Endothelial cell of umbilical vein (primary cell): Measurements from ENCODE around the gene EHD1. TPM values are rescaled to one million over a fixed set of nuclear protein-coding genes. Genes with fewer than 3 reads are reported as not detected.

Source experiments
- BruUV-seq: library from RNA; stranded (reverse); fragments of 400-500 nt; replicated peaks from 2 replicates; lab custom pipeline; 2021; lab: Mats Ljungman, UMichigan
- CTCF ChIA-PET: fragments of 300-600, 350-600 bp; sonication (Branson Sonifier 250); formaldehyde crosslinking; loops from one replicate; lab custom pipeline; 2021; ENCODE audit warnings: antibody characterized with exemption, inconsistent platforms; lab: Charles Lee
- POLR2A ChIA-PET: fragments of 300-600, 350-600 bp; sonication (Branson Sonifier 250); formaldehyde crosslinking; loops from one replicate; lab custom pipeline; 2021; ENCODE audit warnings: antibody characterized with exemption, inconsistent platforms; lab: Charles Lee
- DNase-seq: peaks from one replicate; pipeline ENCODE4 v3.0.0-alpha.2; 2011; ENCODE audit warnings: low read depth, low spot score
- FAIRE-seq: peaks from 2 replicates; lab custom pipeline; 2011; peaks lifted over from hg19 to GRCh38; lab: Jason Lieb, UNC
- H2AFZ ChIP-seq: 2 replicates; pipeline ENCODE4 v1.6.0; 2012; ENCODE audit warnings: low read depth, low read length, control low read depth, inconsistent platforms
- H3K27ac ChIP-seq: 2 replicates; pipeline ENCODE4 v1.5.1; 2011; ENCODE audit warnings: low read depth, mild to moderate bottlenecking, control low read depth, low read length, moderate library complexity; ENCODE audit not compliant: insufficient read depth
- H3K27me3 ChIP-seq, 2 experiments: 2 replicates each; pipeline versions ENCODE4 v1.6.0 to v1.6.1; 2011; ENCODE audit warnings: low read length in 2 of 2, mixed read lengths in 1 of 2; ENCODE audit not compliant: control insufficient read depth in 2 of 2, insufficient read depth in 2 of 2
- H3K36me3 ChIP-seq, 2 experiments: 2 replicates in 1 of 2; 3 replicates in 1 of 2; pipeline ENCODE4 v1.5.1; 2011; ENCODE audit warnings: low read length in 2 of 2, mild to moderate bottlenecking in 1 of 2, moderate library complexity in 1 of 2; ENCODE audit not compliant: control insufficient read depth in 2 of 2, insufficient read depth in 2 of 2; ENCODE audit errors: extremely low read depth in 1 of 2
- H3K4me1 ChIP-seq: 3 replicates; pipeline ENCODE4 v1.5.1; 2011; ENCODE audit warnings: mild to moderate bottlenecking, low read length; ENCODE audit not compliant: control insufficient read depth, insufficient read depth; ENCODE audit errors: extremely low read depth
- H3K4me2 ChIP-seq: 2 replicates; pipeline ENCODE4 v1.6.1; 2011; ENCODE audit warnings: low read length, control low read depth, mixed read lengths; ENCODE audit not compliant: insufficient read depth
- H3K4me3 ChIP-seq, 3 experiments: fragments of 200-600 bp in 1 of 3; sonication (generic), shearing (Covaris generic) in 1 of 3; replicated peaks in 1 of 3; 2 replicates each; pipeline ENCODE4 v1.5.1; 2011 to 2016; ENCODE audit warnings: control low read depth in 3 of 3, low read length in 3 of 3, mild to moderate bottlenecking in 2 of 3, inconsistent platforms in 1 of 3, low read depth in 1 of 3, moderate library complexity in 1 of 3; ENCODE audit not compliant: insufficient read depth in 1 of 3
- H3K79me2 ChIP-seq: 2 replicates; pipeline ENCODE4 v1.6.0; 2012; ENCODE audit warnings: low read length, inconsistent platforms; ENCODE audit not compliant: control insufficient read depth, insufficient read depth
- H3K9ac ChIP-seq: replicated peaks from 2 replicates; pipeline ENCODE3; 2011; ENCODE audit warnings: low read length, control low read depth; ENCODE audit not compliant: insufficient read depth; ENCODE audit errors: extremely low read depth
- H3K9me1 ChIP-seq: replicated peaks from 3 replicates; pipeline ENCODE4 v1.6.0; 2011; ENCODE audit warnings: mild to moderate bottlenecking, low read length; ENCODE audit not compliant: control insufficient read depth, insufficient read depth; ENCODE audit errors: extremely low read depth
- H3K9me3 ChIP-seq: replicated peaks from 2 replicates; pipeline ENCODE4 v1.5.1; 2012; ENCODE audit warnings: low read length, inconsistent platforms; ENCODE audit not compliant: control insufficient read depth, insufficient read depth
- H4K20me1 ChIP-seq: replicated peaks from 2 replicates; pipeline ENCODE3; 2011; ENCODE audit warnings: mild to moderate bottlenecking, low read length; ENCODE audit not compliant: control insufficient read depth, insufficient read depth; ENCODE audit errors: extremely low read depth
- EZH2 ChIP-seq: IDR thresholded peaks from 2 replicates; pipeline ENCODE4 v1.6.1; 2012; ENCODE audit warnings: borderline replicate concordance, low read depth, mild to moderate bottlenecking, moderate library complexity, low read length, inconsistent platforms; ENCODE audit not compliant: severe bottlenecking
- FOS ChIP-seq: IDR thresholded peaks from 2 replicates; pipeline ENCODE4 v1.6.1; 2011; ENCODE audit warnings: mild to moderate bottlenecking, low read length, moderate library complexity, borderline replicate concordance; ENCODE audit not compliant: insufficient read depth
- GATA2 ChIP-seq: IDR thresholded peaks from 2 replicates; pipeline ENCODE4 v1.7.0; 2011; ENCODE audit warnings: low read depth, mild to moderate bottlenecking, moderate library complexity, mixed read lengths, low read length; ENCODE audit not compliant: insufficient read length, insufficient read depth
- JUN ChIP-seq: IDR thresholded peaks from 2 replicates; pipeline ENCODE4 v1.6.1; 2011; ENCODE audit warnings: borderline replicate concordance, low read depth; ENCODE audit not compliant: insufficient read length, insufficient read depth
- MAX ChIP-seq: IDR thresholded peaks from 2 replicates; pipeline ENCODE4 v1.6.1; 2011; ENCODE audit not compliant: insufficient read depth, insufficient read length
- MYC ChIP-seq: IDR thresholded peaks from one replicate; pipeline ENCODE4 v1.6.1; 2011; ENCODE audit warnings: mild to moderate bottlenecking, low read depth, low read length
- POLR2A ChIP-seq: IDR thresholded peaks from 2 replicates; pipeline ENCODE4 v1.6.1; 2012; ENCODE audit warnings: low read depth, mild to moderate bottlenecking, control low read depth, low read length
- POLR2AphosphoS5 ChIP-seq: IDR thresholded peaks from 2 replicates; pipeline ENCODE4 v1.6.1; 2012; ENCODE audit warnings: low read depth, mild to moderate bottlenecking, control low read depth, low read length, moderate library complexity; ENCODE audit not compliant: insufficient read depth
- dilution Hi-C: fragments of 300-500 bp; cut with MboI; formaldehyde crosslinking; loops from one replicate; pipeline ENCODE4 v1.15.0; 2019; ENCODE audit warnings: low sequenced_read_pairs; ENCODE audit not compliant: extremely low pct_ligation_motif_present
- intact Hi-C: fragments of 100-400 bp; cut with micrococcal nuclease; formaldehyde crosslinking; loops from one replicate; pipeline ENCODE4 v1.10.0; 2022
- microRNA counts: library from miRNA; unstranded; fragments of <30 nt; microRNA quantifications from one replicate; lab custom pipeline; 2016
- microRNA-seq: library from miRNA; unstranded; fragments of <30 nt; microRNA quantifications from one replicate; pipeline ENCODE4 v1.2.0, GENCODE V29; 2021; ENCODE audit warnings: borderline number of aligned reads, borderline replicate concordance
- polyA plus RNA-seq, 4 experiments: library from polyadenylated mRNA; depleted of rRNA in 3 of 4; stranded (reverse) in 3 of 4; unstranded in 1 of 4; fragments of >200 nt; gene quantifications; 2 replicates each; pipeline versions ENCODE4 v1.2.1 to v1.2.3, GENCODE V29; 2011 to 2012; ENCODE audit warnings: missing spikeins in 1 of 4
- small RNA-seq: library from RNA; depleted of rRNA; stranded (forward); fragments of <200 nt; gene quantifications from one replicate; pipeline ENCODE3, GENCODE V24; 2012; ENCODE audit warnings: low replicate concordance, low read depth; ENCODE audit not compliant: insufficient read depth, insufficient read length
- total RNA-seq: library from RNA; stranded (reverse); gene quantifications from 2 replicates; pipeline ENCODE4 v1.2.3, GENCODE V29; 2021
- TF ChIP-seq, protein P1 (sequence below), 2 donors: IDR thresholded peaks; 1 replicate in 1 of 2; 2 replicates in 1 of 2; pipeline ENCODE4 v1.5.1; 2011; ENCODE audit warnings: low read length in 2 of 2, mild to moderate bottlenecking in 2 of 2, moderate library complexity in 2 of 2, control low read depth in 1 of 2, inconsistent platforms in 1 of 2, low read depth in 1 of 2; ENCODE audit not compliant: insufficient read depth in 1 of 2; ENCODE audit errors: extremely low read depth in 1 of 2

The EHD1 gene
- total and polyA plus RNA-seq, 2 donors (not counting 3 experiments of a cell fraction or from before 2014, with no cell fraction given) = 109 to 136 TPM

DNA sequence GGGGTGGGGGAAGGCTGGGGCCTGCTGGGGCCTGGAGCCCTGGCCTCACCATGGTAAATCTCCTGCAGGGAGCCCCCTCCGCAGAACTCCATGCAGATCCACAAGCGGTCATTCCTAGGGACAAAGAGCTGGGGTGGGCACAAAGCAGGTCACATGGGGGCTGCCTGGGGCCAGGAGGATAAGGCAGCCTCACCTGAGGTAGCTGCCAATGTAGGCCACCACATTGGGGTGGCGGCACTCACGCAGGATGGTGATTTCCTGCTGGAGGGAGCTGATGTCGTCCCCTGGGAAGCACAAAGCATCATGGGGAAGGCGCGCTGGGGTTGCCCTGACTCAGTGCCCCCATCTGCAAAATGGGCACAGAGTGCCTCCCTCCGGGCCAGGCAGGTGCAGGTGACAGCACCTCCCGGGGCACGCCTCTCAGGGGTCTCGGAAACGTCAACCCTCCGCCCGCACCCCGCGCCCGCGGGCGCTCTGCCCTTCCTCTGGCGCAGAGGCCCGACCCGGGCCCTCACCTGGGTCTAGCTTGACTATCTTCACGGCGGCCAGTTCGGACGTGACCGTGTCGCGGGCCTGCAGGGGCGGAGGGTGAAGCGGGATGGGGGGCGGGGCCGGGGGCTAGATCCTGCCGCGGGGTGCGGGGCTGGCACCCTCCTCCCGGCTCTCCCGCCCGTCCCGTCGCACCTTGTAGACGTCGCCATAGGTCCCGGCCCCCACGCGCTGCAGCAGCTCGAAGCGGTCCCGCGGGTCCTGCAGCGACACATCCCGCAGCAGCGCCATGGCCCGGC, 75.9 kb downstream of the EHD1 start:
- no peaks in the 10 kb centered on the region for H3K9me3 ChIP-seq
- H3K9me1 ChIP-seq = no peaks in the 10 kb centered on the region
- BruUV-seq = no TSS peak
- POLR2A ChIA-PET = no interaction called here
- peak overlapping the region; percentile 40 to 70 (median 43) for H3K4me3 ChIP-seq
- H3K27me3 ChIP-seq = no peaks in the 10 kb centered on the region
- H2AFZ ChIP-seq = peak overlapping the region; percentile 62
- H4K20me1 ChIP-seq = no peaks in the 10 kb centered on the region
- H3K4me1 ChIP-seq = peaks cover 36% of the 10 kb centered on the region
- peak overlapping the region; percentile 74 for H3K27ac ChIP-seq
- dilution Hi-C loops (no loop called here), intact Hi-C loops (loop anchor here (1.0 to 2.0 kb wide), 4 partner anchors 8 to 212 kb away; partner anchors contain the start of genes ARL2, CDC42BPG, MEN1 and SF1)
- TF ChIP-seq MYC (no peak), MAX (no peak), POLR2AphosphoS5 (no peak), POLR2A (no peak), EZH2 (no peak), JUN (no peak), GATA2 (no peak), FOS (no peak)
- TF ChIP-seq, protein P1, sequence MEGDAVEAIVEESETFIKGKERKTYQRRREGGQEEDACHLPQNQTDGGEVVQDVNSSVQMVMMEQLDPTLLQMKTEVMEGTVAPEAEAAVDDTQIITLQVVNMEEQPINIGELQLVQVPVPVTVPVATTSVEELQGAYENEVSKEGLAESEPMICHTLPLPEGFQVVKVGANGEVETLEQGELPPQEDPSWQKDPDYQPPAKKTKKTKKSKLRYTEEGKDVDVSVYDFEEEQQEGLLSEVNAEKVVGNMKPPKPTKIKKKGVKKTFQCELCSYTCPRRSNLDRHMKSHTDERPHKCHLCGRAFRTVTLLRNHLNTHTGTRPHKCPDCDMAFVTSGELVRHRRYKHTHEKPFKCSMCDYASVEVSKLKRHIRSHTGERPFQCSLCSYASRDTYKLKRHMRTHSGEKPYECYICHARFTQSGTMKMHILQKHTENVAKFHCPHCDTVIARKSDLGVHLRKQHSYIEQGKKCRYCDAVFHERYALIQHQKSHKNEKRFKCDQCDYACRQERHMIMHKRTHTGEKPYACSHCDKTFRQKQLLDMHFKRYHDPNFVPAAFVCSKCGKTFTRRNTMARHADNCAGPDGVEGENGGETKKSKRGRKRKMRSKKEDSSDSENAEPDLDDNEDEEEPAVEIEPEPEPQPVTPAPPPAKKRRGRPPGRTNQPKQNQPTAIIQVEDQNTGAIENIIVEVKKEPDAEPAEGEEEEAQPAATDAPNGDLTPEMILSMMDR (IDR thresholded peaks at IDR 0.05; ENCODE audit: extremely low read depth in 1 of 2, insufficient read depth in 1 of 2, low read depth in 1 of 2, low read length in 2 of 2) = no peak
- CTCF ChIA-PET = interaction anchor here (0.8 to 1.9 kb wide), 4 partner anchors 11 to 86 kb away, joined by 3 to 8 read pairs (median 6); partner anchors contain the start of gene CDC42BPG
- H3K79me2 ChIP-seq = peaks cover 5% of the 10 kb centered on the region
- FAIRE-seq (no peak), DNase-seq (no peak)
- H3K36me3 ChIP-seq = peaks cover 2 to 23% of the 10 kb centered on the region in 2 experiments
- H3K9ac ChIP-seq = peak overlapping the region; percentile 46
- H3K4me2 ChIP-seq = peak overlapping the region; percentile 61

MicroRNAs encoded within 50 kb of the gene (microRNA counts, 767-probe panel; counts per million panel counts)
- 723 counts per million, percentile 96 among the panel's probes with 10 or more counts for microRNA hsa-miR-192-5p (lab: Ali Mortazavi, UCI)

Small RNA genes lying within 50 kb of the gene (microRNA-seq; reads per million reads assigned to microRNA genes)
- not detected for gene MIR6749
- gene MIR6750 = not detected

Small RNA genes lying within 50 kb of the gene (small RNA-seq; reads per million reads assigned to genes)
- not detected for gene MIR6749
- not detected for gene MIR6750

Other genes with a start within 250 kb of the EHD1 start
- gene NRXN2, start 155.4 kb downstream of the EHD1 start, total RNA-seq = not detected in 2 replicates
- not detected in 2 replicates for gene NRXN2, start 155.4 kb downstream of the EHD1 start, polyA plus RNA-seq
- gene RASGRP2, start 134.5 kb downstream of the EHD1 start, total RNA-seq = 1.1 and 2.3 TPM in 2 replicates
- gene RASGRP2, start 134.5 kb downstream of the EHD1 start, polyA plus RNA-seq = 1.2 and 2.1 TPM in 2 replicates
- 0.39 and 0.62 TPM in 2 replicates for gene PYGM, start 118.6 kb downstream of the EHD1 start, total RNA-seq
- gene PYGM, start 118.6 kb downstream of the EHD1 start, polyA plus RNA-seq = 0.10 and 0.11 TPM in 2 replicates
- gene SF1, start 100.1 kb downstream of the EHD1 start, total RNA-seq = 322 and 342 TPM in 2 replicates
- 94.0 and 95.0 TPM in 2 replicates for gene SF1, start 100.1 kb downstream of the EHD1 start, polyA plus RNA-seq
- gene MAP4K2, start 75.4 kb downstream of the EHD1 start, total RNA-seq = 43.3 and 48.5 TPM in 2 replicates
- 44.0 and 51.6 TPM in 2 replicates for gene MAP4K2, start 75.4 kb downstream of the EHD1 start, polyA plus RNA-seq
- 41.1 and 41.6 TPM in 2 replicates for gene MEN1, start 68.1 kb downstream of the EHD1 start, total RNA-seq
- gene MEN1, start 68.1 kb downstream of the EHD1 start, polyA plus RNA-seq = 43.1 and 48.8 TPM in 2 replicates
- 0.42 and 0.62 TPM in 2 replicates for gene CDC42BPG, start 34.0 kb downstream of the EHD1 start, total RNA-seq
- 0.13 and 0.19 TPM in 2 replicates for gene CDC42BPG, start 34.0 kb downstream of the EHD1 start, polyA plus RNA-seq
- gene ATG2A, start 38.6 kb upstream of the EHD1 start, total RNA-seq = 24.3 and 27.4 TPM in 2 replicates
- gene ATG2A, start 38.6 kb upstream of the EHD1 start, polyA plus RNA-seq = 13.4 and 17.6 TPM in 2 replicates
- 17.8 and 21.5 TPM in 2 replicates for gene PPP2R5B, start 46.1 kb upstream of the EHD1 start, total RNA-seq
- gene PPP2R5B, start 46.1 kb upstream of the EHD1 start, polyA plus RNA-seq = 17.6 and 20.9 TPM in 2 replicates
- not detected in 2 replicates for gene GPHA2, start 57.3 kb upstream of the EHD1 start, total RNA-seq
- gene GPHA2, start 57.3 kb upstream of the EHD1 start, polyA plus RNA-seq = not detected in 2 replicates
- not detected in 2 replicates for gene MAJIN, start 93.5 kb upstream of the EHD1 start, total RNA-seq
- gene MAJIN, start 93.5 kb upstream of the EHD1 start, polyA plus RNA-seq = 0.07 TPM in 1 of 2 replicates, not detected in the other
- 0.75 and 0.81 TPM in 2 replicates for gene BATF2, start 118.3 kb upstream of the EHD1 start, total RNA-seq
- 0.75 and 1.5 TPM in 2 replicates for gene BATF2, start 118.3 kb upstream of the EHD1 start, polyA plus RNA-seq
- gene ARL2, start 135.5 kb upstream of the EHD1 start, total RNA-seq = 108 and 109 TPM in 2 replicates
- 259 and 312 TPM in 2 replicates for gene ARL2, start 135.5 kb upstream of the EHD1 start, polyA plus RNA-seq
- 21.0 and 21.8 TPM in 2 replicates for gene SNX15, start 148.8 kb upstream of the EHD1 start, total RNA-seq
- 15.2 and 15.5 TPM in 2 replicates for gene SNX15, start 148.8 kb upstream of the EHD1 start, polyA plus RNA-seq
- gene SAC3D1, start 162.6 kb upstream of the EHD1 start, total RNA-seq = 16.6 and 18.0 TPM in 2 replicates
- 17.0 and 22.2 TPM in 2 replicates for gene SAC3D1, start 162.6 kb upstream of the EHD1 start, polyA plus RNA-seq
- gene NAALADL1, start 179.9 kb upstream of the EHD1 start, total RNA-seq = 4.4 and 6.8 TPM in 2 replicates
- gene NAALADL1, start 179.9 kb upstream of the EHD1 start, polyA plus RNA-seq = 13.9 and 16.5 TPM in 2 replicates
- gene CDCA5, start 205.4 kb upstream of the EHD1 start, total RNA-seq = 34.1 and 35.7 TPM in 2 replicates
- 14.0 and 16.4 TPM in 2 replicates for gene CDCA5, start 205.4 kb upstream of the EHD1 start, polyA plus RNA-seq
- 37.6 and 45.1 TPM in 2 replicates for gene ZFPL1, start 205.6 kb upstream of the EHD1 start, total RNA-seq
- gene ZFPL1, start 205.6 kb upstream of the EHD1 start, polyA plus RNA-seq = 139 and 186 TPM in 2 replicates
- gene VPS51, start 217.6 kb upstream of the EHD1 start, total RNA-seq = 102 and 108 TPM in 2 replicates
- gene VPS51, start 217.6 kb upstream of the EHD1 start, polyA plus RNA-seq = 146 and 196 TPM in 2 replicates
- gene TM7SF2, start 233.3 kb upstream of the EHD1 start, total RNA-seq = 11.6 and 16.2 TPM in 2 replicates
- 39.5 and 47.1 TPM in 2 replicates for gene TM7SF2, start 233.3 kb upstream of the EHD1 start, polyA plus RNA-seq
- 9.0 and 9.2 TPM in 2 replicates for gene ZNHIT2, start 239.1 kb upstream of the EHD1 start, total RNA-seq
- 7.1 and 12.8 TPM in 2 replicates for gene ZNHIT2, start 239.1 kb upstream of the EHD1 start, polyA plus RNA-seq
- gene FAU, start 243.5 kb upstream of the EHD1 start, total RNA-seq = 746 and 784 TPM in 2 replicates
- 741 and 809 TPM in 2 replicates for gene FAU, start 243.5 kb upstream of the EHD1 start, polyA plus RNA-seq
- 49.7 and 51.6 TPM in 2 replicates for gene MRPL49, start 243.7 kb upstream of the EHD1 start, total RNA-seq
- gene MRPL49, start 243.7 kb upstream of the EHD1 start, polyA plus RNA-seq = 76.8 and 90.4 TPM in 2 replicates